Activated T-cell treated with anti-CD3 and anti-CD28 coated beads for 1 hour (primary cell): ENCODE results near the gene PTPRT.

Experiments
- DNase-seq: peaks from one replicate; pipeline ENCODE4 v3.0.0-alpha.2; 2020; ENCODE audit warnings: low read depth

Gene PTPRT

DNA sequence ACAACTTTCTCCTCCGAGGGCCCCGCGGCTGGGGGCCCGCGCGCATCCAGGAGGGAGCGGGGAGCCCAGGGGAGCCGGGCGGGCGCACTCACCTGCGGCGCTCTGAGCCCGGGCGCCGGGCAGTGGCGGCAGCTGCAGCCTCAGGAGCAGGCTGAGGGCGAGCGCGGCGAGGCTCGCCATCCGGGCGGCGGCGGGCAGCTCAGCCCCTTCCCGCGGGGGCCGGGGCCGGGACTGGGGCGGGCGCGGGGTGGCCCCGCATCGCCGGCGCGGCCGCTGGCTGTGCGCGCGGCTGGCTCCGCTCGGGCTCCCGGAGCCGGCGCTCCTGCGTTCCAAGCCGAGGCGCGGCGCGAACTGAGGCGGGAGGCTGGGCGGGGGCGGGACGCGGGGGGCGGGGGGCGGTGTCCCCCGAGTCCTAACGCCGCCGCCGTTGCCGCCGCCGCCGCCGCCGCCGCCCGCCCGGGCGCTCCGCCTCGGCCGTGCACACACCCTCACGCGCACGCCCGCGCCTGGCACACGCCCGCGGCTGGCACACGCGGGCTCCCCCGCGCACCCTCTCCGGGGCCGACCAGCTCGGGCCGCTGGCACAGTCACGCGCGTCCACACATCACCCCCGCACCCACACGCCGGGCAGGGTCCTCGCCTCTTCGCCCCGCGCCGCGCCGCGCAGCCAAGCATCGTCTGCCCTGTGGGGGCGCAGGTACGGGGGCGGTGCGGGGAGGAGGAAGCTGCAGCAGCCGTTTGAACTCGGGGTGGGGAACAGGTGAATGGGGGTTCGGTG lies at the start of gene PTPRT:
Gene PTPRT (minus strand): TSS at position 353 of the 778 bp plus-strand sequence. CDS start 173 bp downstream, at position 180.
- no peak for DNase-seq

DNA sequence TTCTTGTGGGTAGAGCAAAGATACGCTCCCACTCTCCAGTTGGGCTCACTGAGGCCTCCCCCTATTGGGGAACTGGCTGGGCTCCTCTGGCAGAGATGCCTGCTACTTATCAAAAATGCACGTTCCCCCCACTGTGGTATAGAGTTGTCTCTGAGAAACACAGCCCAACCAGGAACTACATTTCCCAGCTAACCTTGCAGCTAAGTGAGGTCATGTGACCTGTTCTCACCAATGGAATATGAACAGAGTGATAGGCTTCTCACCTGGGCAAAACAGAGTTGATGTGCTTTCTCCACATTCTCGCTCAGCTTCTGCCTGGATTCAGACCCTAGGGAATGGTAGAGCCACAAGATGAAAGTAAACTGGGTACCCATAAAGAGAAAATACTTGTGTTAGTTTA lies 49.1 kb upstream of the PTPRT start:
- no peak for DNase-seq

DNA sequence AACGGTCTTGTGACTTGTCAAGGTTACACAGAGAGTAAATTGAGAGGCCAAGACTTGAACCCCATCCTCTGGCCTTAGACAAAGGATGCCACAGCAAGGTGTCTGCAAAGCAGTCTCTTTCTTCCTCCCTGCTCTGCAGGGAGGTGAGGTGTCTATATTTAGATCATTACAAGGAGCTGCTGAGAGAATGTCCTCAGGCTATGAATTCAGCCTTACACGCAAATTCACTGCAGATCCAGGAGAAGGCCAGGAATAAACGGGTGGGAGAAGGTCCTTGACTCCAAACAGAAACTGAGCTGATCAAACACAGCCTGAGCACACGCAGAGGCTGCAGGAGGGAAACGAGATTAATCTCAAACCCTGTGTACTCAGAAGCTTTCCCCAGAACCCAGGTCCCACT lies 48.6 kb upstream of the PTPRT start:
- DNase-seq, result no peak

DNA sequence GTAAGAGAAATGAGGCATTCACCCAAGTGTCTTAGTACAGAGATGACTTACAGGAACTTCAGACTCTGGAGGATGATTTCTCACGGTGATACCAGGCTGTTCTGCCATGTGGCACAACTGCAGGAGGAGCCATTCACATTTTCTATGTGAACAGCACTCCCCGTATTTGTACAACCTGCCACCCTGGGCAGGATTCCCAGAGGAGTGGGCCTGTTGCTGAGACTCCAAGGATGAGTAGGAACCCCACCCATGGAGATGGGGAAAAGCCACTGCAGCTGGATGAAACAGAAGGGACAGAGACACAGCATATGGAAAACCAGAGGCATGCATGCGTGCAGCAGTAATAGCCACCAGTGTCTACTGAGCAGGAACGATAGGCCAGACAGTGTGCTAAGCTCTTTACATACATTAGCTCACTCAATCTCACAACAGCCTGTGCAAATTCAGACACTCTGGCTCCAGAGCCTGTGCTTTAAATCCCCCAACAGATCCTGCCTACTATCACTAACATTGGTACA lies 48.0 kb upstream of the PTPRT start:
- no peak for DNase-seq

DNA sequence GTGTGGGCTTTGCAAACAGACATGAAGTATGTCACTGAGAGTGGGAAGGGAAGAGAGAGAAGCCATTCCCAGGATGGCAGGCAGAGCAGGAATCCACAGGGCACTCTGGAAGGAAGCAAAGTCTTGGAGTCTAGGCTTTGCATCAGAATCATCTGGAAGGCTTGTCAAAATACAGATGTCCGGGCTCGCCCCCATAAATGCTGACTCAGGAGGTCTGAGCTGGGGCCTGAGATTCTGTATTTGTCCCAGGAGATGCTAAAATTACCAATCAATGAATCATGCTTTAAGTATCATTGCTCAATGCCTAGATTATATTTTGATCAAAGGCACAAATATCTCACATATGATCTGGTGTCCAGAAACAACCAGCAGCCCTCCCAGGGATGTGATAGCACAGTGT lies 46.3 kb upstream of the PTPRT start:
- DNase-seq, result no peak

DNA sequence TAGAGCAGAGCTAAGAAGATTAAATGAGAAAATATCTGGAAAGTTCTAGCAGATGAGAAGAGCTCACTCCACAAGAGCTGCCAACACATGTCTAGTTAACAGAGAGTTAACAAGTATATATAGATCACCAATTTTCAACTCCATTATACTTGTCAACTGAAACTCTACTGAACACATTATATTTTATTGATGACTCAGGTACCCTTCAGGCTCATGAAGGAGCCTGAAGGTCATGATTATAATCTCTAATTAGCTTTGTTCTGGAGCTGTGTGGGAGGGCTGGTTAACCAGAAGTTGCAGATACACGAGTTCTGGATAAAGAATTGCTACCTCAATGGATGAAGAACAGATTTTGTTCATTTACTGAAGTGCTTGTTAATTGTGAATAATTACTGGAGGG lies 42.1 kb upstream of the PTPRT start:
- DNase-seq, result no peak

DNA sequence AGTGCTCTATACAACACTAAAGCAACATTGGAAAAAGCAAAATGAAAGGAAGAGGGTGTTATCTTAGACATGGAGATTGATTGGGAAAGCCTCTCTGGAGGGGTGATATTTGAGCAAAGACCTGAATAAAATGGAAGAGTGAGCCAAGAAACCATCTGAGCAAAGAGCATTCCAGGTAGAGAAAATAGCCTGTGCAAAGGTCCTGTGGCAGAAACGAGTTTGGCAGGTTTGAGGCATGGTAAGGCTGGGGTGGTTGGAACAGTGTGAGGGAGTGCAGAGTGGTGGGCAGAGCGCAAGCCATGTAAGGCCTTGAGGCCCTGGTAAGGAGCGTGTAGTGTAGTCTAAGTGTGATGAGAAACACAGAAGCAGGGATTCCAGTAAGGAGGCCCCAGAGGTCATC lies 40.0 kb upstream of the PTPRT start:
- no peak for DNase-seq

DNA sequence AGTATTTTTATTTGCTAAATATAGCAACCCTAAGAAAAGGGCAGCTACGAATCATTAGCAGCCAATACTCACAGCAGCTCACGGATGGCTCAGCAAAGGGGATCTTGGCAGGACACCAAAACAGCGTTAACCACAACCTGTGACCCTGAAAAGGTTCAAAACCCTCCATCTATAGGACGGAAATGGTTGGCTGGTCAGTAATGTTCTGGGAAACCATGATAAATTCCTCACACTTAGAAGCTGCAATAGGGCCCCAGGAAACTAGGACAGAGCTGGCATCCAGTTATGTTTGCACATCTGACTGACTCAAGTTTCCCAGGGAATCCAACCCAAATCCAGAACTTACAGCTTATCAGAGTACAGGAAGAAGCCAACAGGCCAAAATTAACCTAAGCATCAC lies 30.9 kb upstream of the PTPRT start:
- no peak for DNase-seq

DNA sequence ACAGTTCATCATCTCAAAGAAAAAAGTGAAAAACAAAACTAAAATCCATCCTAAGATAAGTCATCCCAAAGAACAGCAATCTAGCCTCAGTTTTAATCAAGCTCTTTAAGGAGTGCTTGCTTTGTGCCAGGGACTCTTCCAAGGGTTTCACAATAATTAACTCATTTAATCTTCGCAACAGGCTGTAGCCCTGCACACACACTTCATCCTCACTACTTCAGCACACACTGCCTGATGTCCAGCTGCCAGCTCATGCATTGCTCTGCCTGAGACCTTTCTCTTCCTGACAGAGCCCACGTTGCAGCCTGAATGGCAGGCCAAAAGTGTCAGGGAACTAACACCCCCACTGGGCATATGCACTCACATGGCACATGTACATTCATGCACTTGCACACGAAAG lies 21.2 kb upstream of the PTPRT start:
- DNase-seq, result no peak

DNA sequence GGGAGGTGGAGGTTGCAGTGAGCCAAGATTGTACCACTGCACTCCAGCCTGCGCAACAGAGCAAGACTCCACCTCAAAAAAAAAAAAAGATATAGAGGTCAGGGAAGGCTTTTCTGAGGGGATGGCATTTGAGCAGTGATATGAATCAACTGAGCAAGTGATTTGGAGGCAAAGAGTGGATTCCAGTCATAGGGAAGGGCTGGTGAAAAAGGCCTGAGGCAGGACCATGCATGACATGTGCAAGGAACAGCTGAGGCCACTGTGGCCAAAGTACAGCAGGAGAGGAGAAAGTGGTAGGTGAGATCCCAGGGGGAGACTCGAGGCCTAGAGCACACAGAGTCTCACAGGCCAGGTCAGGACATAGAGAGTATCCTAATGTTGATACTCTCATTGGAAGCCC lies 20.1 kb upstream of the PTPRT start:
- DNase-seq, result no peak

DNA sequence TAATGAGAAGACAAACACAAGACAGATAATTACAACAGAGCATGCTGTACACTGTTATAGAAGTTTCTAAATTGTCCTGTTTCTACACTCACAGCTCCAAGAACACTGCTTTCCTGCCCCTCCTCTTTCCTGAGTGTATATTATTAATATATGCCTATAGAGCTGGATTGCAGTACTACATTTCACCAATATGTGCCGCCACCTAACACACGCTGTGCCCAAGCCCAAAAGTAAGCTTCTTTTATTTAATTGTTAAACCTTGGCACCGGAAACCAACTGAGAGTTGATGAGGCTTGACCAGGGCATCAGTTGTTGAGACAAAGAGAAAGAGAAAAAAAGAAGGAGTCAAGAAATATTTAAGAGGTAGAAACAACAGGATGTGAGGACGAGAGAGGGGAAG lies 16.0 kb upstream of the PTPRT start:
- no peak for DNase-seq

DNA sequence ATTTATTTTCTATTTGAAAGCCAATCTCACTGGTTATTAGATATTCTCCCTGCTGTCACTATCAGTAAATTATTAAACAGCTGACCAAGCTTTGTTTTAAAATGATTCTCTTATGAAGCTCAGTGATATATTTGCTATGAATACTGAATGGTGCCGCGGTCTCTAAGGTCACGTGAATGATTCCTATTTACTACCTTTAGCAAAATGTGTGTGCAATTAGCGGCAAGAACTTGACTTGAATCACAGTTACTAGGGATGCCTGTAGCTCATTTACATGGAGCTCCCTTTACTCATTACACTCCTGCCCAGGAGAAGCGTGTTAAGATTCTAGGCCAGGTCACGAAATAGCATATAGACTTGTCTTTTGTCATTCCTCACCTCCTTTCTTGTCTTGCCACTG lies 12.4 kb upstream of the PTPRT start:
- no peak for DNase-seq

DNA sequence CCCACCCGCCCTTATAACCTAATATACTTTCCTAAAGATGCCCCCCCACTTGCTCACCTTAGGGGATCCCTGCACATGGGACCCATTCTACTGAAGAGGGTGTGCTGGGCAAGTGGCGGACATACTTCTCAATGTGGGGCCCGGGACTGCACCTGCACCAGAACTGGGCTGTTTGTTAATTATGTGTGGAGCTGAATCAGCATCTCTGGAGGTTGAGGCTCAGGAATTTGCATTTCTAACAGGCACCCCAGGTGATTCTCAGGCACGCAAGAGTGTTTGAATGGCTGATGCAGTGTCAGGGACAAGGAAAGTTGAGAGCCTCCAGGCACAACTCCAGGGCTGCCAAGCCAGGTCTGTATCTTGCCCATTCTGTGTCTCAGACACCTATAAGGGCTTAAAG lies 8.9 kb upstream of the PTPRT start:
- DNase-seq, result no peak

DNA sequence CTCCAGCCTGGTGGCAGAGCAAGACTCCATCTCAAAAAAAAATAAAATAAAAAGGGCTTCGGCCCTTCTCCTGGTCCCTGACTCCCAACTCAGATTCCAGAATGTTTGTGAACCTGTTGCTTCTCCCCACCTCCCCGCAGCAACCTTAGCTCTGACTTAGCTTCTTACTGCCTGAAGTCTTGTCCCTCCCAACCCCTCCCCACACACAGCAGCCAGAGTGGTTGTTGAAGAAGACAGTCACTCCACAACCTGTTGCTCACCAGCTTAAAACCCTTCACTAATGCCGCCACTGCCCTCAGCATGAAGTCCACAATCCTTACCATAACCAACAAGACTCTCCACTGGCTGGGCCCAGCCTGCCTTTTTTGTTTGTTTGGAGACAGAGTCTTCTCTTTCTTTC lies 6.5 kb upstream of the PTPRT start:
- no peak for DNase-seq

DNA sequence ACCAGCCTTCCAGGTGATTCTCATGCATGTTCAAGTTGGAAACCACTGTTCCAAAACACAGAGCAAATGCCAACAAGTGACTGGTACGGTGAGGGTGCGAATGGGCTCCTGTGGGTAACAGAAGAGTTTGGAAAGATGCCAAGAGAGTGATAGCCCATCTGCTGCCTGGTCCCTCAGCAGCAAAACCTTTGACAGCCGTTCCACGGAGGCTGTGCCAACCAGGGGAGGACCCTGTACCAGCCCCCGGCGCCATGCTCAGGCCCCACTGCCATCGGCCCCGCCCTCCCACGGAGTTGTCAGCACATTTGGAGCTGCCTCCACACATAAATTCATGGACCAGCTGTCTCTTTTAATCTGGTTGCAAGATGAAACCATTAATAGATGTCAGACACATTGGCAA lies 4.4 kb upstream of the PTPRT start:
- no peak for DNase-seq

DNA sequence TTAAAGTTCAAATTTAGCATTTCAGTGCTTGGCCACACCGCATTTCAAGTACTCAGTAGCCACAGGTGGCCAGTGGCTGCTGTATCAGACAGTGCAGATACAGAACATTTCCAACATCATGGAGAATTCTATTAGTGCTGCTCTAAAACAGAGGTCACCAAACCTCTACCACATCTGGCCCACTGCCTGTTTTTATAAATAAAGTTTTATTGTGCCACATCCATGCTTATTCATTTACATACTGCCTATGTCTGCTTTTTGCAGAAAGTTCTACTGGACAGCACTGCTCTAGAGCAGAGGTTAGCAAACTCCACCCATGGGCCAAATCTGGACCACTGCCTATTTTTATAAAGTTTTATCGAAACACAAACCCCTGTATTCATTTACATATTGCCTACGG lies 3.7 kb upstream of the PTPRT start:
- no peak for DNase-seq

DNA sequence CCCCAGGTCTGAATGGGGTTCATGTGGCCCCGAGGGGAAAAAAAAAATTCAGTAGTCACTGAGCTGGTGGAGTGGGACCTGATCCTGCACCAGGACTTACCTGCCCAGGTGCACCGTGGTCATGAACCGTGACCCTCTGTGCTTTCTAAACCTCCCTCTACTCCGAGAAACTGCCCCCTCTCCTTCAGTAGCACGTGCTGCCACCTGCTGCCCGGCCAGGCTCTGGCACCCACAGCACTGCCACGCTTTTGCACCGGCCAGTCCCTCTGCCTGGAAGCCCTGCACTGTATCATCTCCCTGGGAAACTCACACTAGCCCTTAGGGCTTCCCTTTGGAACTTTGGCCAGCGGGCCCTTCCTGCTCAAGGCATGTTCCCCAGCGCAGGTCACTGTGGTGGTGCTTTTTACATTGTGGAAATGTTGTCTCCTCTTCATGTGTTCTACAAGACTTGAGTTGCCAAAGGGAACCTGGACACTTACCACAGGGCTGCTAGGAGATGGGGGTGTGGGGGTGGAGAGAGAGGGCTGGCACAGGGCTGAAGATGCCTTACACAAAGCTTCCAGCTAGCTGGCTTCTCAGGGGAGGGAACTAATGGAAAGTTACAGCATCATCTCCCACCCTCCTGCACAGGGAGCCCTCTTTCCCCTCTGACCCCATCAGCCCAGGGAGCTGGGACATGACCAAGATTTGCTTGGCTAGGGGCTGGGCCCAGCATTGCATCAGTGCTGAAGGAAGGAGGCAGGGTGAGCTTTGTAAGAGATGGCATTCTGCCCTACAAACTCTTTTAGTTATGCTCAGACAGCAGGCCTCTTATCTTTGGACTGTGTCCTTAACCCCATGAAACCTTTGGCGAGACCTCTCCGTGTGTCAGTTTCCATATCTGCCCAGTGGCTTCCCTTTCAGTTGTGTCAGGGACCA lies 2.5 kb upstream of the PTPRT start:
- no peak for DNase-seq

DNA sequence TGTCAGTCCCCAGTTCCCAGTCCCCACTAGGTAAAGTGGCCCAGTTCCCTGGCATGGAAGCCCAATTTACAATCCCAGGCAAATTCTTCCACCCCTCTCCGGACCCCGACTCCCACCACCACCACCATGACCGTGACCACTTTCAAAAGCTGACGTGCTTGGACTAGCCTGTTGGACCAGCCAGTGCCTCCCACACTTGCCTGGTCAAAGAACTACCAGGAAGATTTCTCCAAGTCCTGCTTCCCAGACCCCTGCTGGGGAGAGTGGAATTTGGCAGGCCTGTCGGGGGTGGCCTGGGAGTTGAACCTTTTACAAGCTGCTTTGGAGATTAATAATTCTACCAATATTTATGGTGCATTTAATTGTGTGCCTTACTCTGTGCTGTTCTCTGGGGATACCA lies 1.4 kb upstream of the PTPRT start:
- DNase-seq, result no peak

DNA sequence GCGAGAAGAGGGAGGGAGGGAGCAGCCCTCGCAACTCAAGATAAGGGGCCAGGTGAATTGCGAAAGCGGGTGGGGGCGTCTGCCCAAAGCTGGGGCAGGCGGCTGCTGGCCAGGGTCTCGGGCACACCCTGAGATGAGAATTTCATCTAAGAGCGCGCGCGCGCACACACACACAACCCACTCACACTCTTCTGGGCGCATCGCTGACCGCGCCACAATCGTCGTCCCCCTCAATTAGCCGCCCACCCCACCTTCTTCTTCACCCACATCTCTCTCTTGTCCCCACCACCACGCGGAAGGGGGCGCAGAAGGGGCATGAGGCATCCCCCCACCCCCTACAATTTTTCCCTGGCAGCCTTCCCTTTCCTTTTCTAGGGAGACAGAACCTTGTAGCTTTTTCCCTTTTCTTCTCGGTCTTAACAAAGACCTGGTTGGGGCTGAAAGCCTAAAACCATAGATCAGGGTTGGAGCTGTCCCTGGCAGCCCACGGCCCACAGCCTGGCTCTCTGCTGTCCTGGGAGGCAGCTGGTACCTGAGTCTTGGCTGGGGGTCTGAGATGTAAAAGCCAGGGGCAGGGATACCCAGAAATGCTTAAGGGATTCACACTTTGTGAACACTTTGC lies 737 bp upstream of the PTPRT start:
- no peak for DNase-seq

DNA sequence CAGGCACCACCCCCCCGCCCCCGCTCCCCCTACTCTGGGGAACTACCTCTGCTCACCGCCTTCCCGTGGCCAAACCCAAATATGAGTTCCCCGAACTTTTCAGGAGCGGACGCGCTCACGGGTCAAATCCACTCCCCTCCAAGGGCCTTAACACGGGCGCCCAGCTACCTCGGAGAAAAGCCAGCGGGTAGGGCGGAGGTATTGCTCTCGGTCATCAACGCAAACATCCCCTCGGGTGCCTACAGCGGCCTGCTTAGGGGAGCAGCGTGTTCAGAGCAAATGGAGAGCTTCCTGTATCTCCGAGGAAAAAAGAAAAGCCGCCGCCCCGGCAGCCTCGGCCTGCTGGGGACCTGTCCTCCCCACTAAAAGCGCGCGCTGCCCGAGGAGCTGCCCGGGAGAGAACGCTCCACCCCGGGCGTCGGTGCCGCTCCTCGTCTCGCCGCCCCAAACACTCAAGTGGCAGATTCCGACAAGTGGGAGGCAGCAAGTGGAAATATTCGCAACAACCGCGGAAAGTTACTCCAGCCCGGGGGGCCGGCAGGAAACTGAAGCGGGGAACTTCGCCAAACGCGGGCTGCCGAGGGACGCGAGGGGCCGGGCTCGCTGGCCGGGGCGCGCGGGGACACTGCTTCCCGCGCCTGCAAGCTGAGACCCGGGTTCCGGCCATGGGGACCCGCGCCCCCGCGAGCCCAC lies 699 bp downstream of the PTPRT start:
- DNase-seq, result no peak

DNA sequence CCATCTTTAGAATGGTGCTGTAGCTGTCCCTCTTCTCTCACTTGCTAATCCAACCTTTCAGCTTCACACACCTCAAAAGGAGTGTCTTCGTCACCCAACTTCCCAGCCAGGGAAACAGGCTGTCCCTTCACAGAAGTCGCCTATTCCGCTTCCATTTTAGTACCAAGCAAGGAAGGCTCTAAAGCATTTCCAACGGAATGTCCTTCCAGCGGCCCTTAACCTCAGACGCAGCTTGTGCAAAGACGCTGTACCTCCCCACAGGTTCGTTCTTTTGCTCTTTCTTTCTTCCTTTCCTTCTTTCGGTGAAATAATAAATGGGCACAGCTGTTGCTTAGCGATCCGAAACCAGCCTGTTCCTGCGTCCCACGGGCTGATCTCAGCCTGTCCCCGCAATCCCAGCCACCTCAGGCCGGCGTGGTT lies 1.5 kb downstream of the PTPRT start:
- no peak for DNase-seq
